Astrocyte of the cerebellum (primary cell): ENCODE results near the gene CTNNBIP1.

Experiments
- DNase-seq: peaks from one replicate; pipeline ENCODE4 v3.0.0-alpha.2; 2011; ENCODE audit warnings: low read depth
- H3K4me3 ChIP-seq: 2 replicates; pipeline ENCODE4 v1.5.1; 2011; ENCODE audit warnings: mild to moderate bottlenecking, low read depth, low read length, moderate library complexity
- in situ Hi-C: cut with HindIII; loops from 2 replicates; pipeline ENCODE4 v1.10.0; 2017; ENCODE audit warnings: low sequenced_read_pairs
- TF ChIP-seq, protein P1 (sequence below): IDR thresholded peaks from 2 replicates; pipeline ENCODE4 v1.5.1; 2012; ENCODE audit warnings: low read length, low read depth, moderate library complexity, mild to moderate bottlenecking; ENCODE audit errors: missing control alignments

The CTNNBIP1 gene

DNA sequence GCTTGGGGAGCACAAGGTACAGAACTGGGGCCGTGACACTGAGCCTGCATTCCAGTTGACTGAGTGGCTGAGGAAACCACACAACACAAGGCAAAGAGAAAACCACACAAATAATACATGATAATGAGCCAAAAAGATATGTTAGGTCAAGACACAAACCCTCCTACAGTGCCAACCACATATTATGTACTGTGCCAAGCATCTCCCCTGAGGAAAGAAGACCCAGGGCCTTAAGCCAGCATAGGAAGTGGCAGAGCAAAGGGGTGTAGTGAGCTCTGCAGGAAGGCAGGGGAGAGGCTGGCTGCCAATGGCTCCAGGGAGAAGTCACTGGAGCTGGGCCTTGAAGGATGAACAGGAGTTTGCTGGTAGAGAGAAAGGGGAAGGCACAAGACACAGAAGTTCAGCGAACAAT, 28.2 kb downstream of the CTNNBIP1 start:
- in situ Hi-C loops = no loop called here
- peak; percentile 61 for DNase-seq
- TF ChIP-seq, protein P1, sequence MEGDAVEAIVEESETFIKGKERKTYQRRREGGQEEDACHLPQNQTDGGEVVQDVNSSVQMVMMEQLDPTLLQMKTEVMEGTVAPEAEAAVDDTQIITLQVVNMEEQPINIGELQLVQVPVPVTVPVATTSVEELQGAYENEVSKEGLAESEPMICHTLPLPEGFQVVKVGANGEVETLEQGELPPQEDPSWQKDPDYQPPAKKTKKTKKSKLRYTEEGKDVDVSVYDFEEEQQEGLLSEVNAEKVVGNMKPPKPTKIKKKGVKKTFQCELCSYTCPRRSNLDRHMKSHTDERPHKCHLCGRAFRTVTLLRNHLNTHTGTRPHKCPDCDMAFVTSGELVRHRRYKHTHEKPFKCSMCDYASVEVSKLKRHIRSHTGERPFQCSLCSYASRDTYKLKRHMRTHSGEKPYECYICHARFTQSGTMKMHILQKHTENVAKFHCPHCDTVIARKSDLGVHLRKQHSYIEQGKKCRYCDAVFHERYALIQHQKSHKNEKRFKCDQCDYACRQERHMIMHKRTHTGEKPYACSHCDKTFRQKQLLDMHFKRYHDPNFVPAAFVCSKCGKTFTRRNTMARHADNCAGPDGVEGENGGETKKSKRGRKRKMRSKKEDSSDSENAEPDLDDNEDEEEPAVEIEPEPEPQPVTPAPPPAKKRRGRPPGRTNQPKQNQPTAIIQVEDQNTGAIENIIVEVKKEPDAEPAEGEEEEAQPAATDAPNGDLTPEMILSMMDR = no peak
- no peak overlapping the region for H3K4me3 ChIP-seq

DNA sequence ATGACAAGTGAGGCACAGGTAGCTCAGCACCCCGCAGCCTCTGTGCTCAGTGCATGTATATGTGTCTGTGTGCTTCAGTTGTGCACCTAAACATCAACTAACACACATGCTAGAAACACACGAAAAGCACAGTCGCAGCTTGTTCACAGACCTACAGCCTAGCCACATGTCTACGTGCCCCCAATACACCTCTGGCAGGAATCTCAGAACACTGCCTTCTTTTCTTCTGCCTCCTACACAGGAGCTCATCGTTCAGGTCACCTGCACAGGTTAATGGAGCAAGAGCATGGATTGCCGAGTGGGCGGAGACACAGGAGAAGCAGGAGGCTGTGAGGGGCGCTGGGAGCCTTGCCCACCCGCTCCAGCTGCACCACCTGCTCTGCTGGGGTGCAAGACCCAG, 31.7 kb downstream of the CTNNBIP1 start:
- no peak overlapping the region for H3K4me3 ChIP-seq
- in situ Hi-C loops = no loop called here
- no peak for DNase-seq
- TF ChIP-seq, protein P1 = no peak

DNA sequence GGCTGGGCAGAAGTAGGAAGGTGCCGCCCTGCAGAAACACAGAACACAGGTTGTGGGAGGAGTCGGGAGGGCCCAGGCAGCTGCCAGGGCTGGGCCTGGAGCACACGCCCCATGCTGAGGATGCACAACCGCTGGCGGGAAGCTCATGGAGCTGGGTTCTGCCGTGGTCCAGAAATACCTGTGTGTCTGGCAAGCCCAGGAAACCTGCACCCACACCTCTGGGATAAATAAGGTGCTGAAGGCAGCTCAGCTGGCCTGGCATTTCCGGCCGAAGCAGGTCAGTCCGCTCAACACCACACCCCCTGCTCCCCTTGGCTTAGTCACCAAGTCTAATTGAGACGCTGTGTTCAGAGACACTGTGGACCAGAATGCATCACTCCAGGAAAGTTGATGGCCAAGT, 32.1 kb downstream of the CTNNBIP1 start:
- no peak for DNase-seq
- TF ChIP-seq, protein P1 = no peak
- in situ Hi-C loops = no loop called here
- H3K4me3 ChIP-seq = no peak overlapping the region

DNA sequence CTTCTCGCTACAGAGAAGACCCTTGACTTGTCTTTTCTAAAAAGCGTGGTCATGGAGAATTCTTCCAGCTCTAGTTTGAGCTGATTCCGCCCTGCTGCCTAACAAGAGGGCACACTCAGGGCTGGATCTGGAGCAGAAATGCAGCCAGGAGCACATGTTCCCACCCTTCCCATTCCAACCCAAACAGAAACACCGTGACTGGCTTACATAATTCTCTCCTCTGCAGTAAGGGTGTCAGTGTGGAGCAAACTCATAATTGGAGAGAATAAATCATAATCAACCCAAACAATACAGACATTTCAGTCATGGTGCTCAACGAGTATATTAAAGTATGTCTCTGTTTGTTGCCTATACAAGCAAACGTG, 34.5 kb downstream of the CTNNBIP1 start:
- no peak overlapping the region for H3K4me3 ChIP-seq
- in situ Hi-C loops = no loop called here
- TF ChIP-seq, protein P1 = no peak

DNA sequence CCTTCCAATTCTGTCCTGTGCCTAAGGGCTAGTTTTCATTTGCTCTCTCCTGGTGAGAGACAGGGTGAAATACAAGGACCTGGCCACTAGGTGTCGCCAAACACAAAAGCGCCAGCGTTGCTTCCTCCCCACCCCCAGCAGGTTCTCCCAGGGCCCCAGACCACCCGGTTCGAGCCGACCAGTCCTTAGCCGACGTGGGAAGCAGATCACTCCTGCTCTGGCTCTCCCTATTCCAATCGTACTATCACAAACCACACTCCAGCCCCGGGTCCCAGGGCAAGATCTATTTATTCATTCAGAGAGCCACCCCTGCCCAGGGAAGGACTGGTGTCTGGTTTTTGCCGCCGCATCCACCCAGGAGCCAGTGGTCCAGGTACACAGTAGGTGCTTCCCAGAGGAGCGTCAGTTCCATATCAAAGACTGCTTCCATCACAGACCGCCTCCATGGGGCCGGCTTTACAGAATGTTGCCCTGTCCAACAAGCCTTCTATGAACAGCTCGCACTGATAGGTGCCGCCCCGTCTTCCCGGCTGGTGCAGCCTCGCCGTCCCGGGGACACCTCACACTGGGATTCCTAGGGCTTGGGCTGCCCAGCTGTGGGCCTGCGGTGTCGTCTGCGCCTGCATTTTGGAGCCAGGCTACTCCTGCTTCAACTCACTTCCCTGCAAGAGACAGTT, 35.0 kb downstream of the CTNNBIP1 start:
- H3K4me3 ChIP-seq = peak overlapping the region; percentile 11
- peak; percentile 42 for DNase-seq
- in situ Hi-C loops = no loop called here
- TF ChIP-seq, protein P1 = peak; percentile 94

More for the DNA sequence above, 34.5 kb downstream of the CTNNBIP1 start:
- no peak for DNase-seq

DNA sequence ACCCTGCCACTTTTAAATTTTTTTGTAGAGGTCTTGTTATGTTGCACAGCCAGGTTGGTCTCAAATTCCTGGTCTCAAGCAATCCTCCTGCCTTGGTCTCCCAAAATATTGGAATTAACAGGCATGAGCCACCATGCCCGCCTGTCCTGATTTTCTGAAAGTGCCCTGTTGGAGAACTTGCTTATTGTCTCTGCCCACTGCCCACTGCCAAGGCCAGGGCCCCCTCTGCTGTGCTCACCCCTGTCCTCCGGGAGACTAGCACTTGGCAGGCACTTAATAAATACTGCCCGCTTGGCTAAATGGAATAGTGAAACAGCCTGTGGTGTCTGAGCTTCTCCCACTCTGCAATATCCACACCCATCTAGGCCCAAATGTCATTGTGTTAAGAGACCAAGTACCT, 35.7 kb downstream of the CTNNBIP1 start:
- in situ Hi-C loops = no loop called here
- H3K4me3 ChIP-seq = no peak overlapping the region
- no peak for DNase-seq
- TF ChIP-seq, protein P1 = no peak
